ENCODE data around the gene LRRK2.

LRRK2 gene

GRCh38 chr12:40315375-40315774, 90.6 kb downstream of the LRRK2 start:
- in situ Hi-C loops (cut with HindIII; ENCODE audit: low sequenced_read_pairs) = no loop called here
- TF ChIP-seq CTCF (IDR thresholded peaks at IDR 0.05; ENCODE audit: low read depth, low read length, missing control alignments) = no peak
- H3K4me3 ChIP-seq (ENCODE audit: low read depth, low read length) = no peak overlapping the region
- no peak for DNase-seq (ENCODE audit: low read depth)

GRCh38 chr12:40324261-40324660, 99.5 kb downstream of the LRRK2 start:
- TF ChIP-seq CTCF (IDR thresholded peaks at IDR 0.05; ENCODE audit: low read depth, low read length, missing control alignments) = no peak
- in situ Hi-C loops (cut with HindIII; ENCODE audit: low sequenced_read_pairs) = no loop called here
- DNase-seq (ENCODE audit: low read depth) = no peak
- no peak overlapping the region for H3K4me3 ChIP-seq (ENCODE audit: low read depth, low read length)

GRCh38 chr12:40325349-40325960, 100.7 kb downstream of the LRRK2 start:
- peak; percentile 64 for TF ChIP-seq CTCF (IDR thresholded peaks at IDR 0.05; ENCODE audit: low read depth, low read length, missing control alignments)
- no peak overlapping the region for H3K4me3 ChIP-seq (ENCODE audit: low read depth, low read length)
- in situ Hi-C loops (cut with HindIII; ENCODE audit: low sequenced_read_pairs) = no loop called here
- no peak for DNase-seq (ENCODE audit: low read depth)

GRCh38 chr12:40327535-40327934, 102.7 kb downstream of the LRRK2 start:
- H3K4me3 ChIP-seq (ENCODE audit: low read depth, low read length) = no peak overlapping the region
- DNase-seq (ENCODE audit: low read depth) = no peak
- no peak for TF ChIP-seq CTCF (IDR thresholded peaks at IDR 0.05; ENCODE audit: low read depth, low read length, missing control alignments)
- in situ Hi-C loops (cut with HindIII; ENCODE audit: low sequenced_read_pairs) = no loop called here

- DNase-seq (ENCODE audit: low read depth) = no peak
- in situ Hi-C loops (cut with HindIII; ENCODE audit: low sequenced_read_pairs) = no loop called here
- no peak overlapping the region for H3K4me3 ChIP-seq (ENCODE audit: low read depth, low read length)
- no peak for TF ChIP-seq CTCF (IDR thresholded peaks at IDR 0.05; ENCODE audit: low read depth, low read length, missing control alignments)
Observed at GRCh38 chr12:40330180-40330579, 105.4 kb downstream of the LRRK2 start.

- TF ChIP-seq CTCF (IDR thresholded peaks at IDR 0.05; ENCODE audit: low read depth, low read length, missing control alignments) = no peak
- in situ Hi-C loops (cut with HindIII; ENCODE audit: low sequenced_read_pairs) = no loop called here
- H3K4me3 ChIP-seq (ENCODE audit: low read depth, low read length) = no peak overlapping the region
- DNase-seq (ENCODE audit: low read depth) = no peak
Observed at GRCh38 chr12:40331886-40332285, 107.1 kb downstream of the LRRK2 start.
